MG63 (cell line): ENCODE measurements around the gene DDX39B. TPM values are rescaled to one million over a fixed set of nuclear protein-coding genes. Genes with fewer than 3 reads are reported as not detected.
"Not testable (repeated sequence)": the region's sequence is repeated elsewhere in the genome, so short reads cannot be mapped to it uniquely, and the experiment has no call there.

ENCODE experiments used
- DNase-seq: peaks from one replicate; pipeline ENCODE4 v3.0.0-alpha.2; 2020
- H3K27me3 ChIP-seq: fragments of 250-450 bp; sonication (Bioruptor Pico); 2 replicates; pipeline ENCODE4 v1.5.1; 2020; ENCODE audit warnings: mild to moderate bottlenecking, moderate library complexity
- H3K36me3 ChIP-seq: fragments of 250-450 bp; sonication (Bioruptor Pico); 2 replicates; pipeline ENCODE4 v1.5.1; 2020; ENCODE audit warnings: mild to moderate bottlenecking, moderate library complexity
- H3K4me3 ChIP-seq: fragments of 250-450 bp; sonication (Bioruptor Pico); 2 replicates; pipeline ENCODE4 v1.5.1; 2020; ENCODE audit warnings: mild to moderate bottlenecking, moderate library complexity
- H3K9me3 ChIP-seq: fragments of 250-450 bp; sonication (Bioruptor Pico); 2 replicates; pipeline ENCODE4 v1.5.1; 2020; ENCODE audit warnings: mild to moderate bottlenecking, moderate library complexity
- total RNA-seq: library from RNA; depleted of rRNA; stranded (reverse); fragments of >200 nt; shearing (Covaris generic); gene quantifications from 2 replicates; pipeline ENCODE4 v1.2.3, GENCODE V29; 2014; ENCODE audit warnings: low replicate concordance

The DDX39B gene
- total RNA-seq, 1 experiment from 2014 or later, result 536 TPM

DNA sequence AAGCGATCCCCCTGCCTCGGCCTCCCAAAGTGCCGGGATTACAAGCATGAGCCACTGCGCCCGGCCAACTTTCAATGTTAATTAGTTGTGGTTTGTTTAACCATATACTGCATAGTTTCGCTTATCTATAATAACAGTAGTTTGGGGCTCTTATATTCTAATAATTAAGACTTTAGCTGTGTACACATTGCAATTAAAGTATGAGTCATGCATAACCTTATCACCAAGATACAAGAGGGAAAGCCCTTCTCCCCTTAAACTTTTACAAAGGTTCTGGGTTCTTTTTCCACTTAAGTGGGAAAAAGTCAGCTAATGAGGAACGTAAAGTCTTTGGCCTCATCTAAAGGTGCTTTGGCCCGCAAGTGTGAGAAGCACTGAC, 16.3 kb downstream of the DDX39B start:
- Histone ChIP-seq H3K4me3 (no peak overlapping the region), H3K36me3 (peaks cover 1% of the 10 kb centered on the region; the same call in 1 of the 2 replicates), H3K9me3 (no peaks in the 10 kb centered on the region), H3K27me3 (no peaks in the 10 kb centered on the region)
- no peak for DNase-seq

DNA sequence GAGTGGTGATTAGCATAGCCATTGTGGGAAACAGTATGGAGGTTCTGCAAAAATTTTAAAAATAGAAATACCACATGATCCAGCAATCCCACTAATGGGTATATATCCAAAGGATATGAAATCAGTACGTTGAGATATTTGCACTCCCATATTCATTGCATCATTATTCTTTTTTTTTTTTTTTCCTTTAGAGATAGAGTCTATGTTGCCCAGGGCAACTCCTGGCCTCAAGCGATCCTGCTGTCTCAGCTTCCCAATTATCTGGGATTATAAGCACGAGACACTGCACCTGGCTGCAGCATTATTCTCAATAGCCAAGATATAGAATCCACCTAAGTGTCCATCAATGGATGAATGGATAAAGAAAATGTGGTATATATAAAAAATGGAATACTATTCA, 20.0 kb downstream of the DDX39B start:
- Histone ChIP-seq H3K4me3 (no peak overlapping the region), H3K9me3 (no peaks in the 10 kb centered on the region), H3K27me3 (no peaks in the 10 kb centered on the region), H3K36me3 (no peaks in the 10 kb centered on the region)
- no peak for DNase-seq

DNA sequence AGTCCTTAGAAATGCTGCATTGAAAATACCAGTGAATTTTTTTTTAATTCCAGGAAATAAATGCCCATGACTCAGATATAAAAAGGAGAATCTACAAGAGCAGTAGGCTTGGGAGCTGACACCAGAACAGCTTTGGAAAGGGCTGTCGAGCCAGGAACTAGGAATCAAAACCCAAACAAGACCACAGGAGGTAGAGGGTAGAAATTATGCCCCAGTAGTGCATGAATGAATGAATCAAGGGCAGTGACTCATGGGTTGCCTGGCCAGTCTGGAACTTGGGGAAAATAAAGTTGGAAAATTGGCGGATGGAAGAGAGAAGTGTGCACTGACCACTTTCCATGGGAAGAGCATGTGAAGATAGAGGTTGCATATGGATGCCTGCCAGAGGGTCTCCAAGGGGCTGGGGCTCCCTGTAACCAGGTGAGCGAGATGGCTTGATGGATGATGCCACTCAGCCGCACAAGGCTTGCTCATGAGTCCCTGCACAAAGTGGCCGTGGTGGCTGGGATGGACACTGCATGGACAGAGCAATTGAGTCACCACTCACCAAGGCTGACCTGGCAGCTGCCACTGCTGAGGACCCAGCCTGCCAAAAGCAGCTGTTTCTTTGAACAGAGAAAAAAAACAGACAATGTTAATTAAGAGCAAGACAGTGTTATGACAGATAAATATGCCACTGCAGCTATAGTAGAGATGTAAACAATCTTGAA, 28.2 kb downstream of the DDX39B start:
- H3K36me3 ChIP-seq, result peaks cover 19% of the 10 kb centered on the region
- no peaks in the 10 kb centered on the region for H3K27me3 ChIP-seq
- DNase-seq, result peak; percentile 65
- no peak overlapping the region for H3K4me3 ChIP-seq
- H3K9me3 ChIP-seq, result no peaks in the 10 kb centered on the region

DNA sequence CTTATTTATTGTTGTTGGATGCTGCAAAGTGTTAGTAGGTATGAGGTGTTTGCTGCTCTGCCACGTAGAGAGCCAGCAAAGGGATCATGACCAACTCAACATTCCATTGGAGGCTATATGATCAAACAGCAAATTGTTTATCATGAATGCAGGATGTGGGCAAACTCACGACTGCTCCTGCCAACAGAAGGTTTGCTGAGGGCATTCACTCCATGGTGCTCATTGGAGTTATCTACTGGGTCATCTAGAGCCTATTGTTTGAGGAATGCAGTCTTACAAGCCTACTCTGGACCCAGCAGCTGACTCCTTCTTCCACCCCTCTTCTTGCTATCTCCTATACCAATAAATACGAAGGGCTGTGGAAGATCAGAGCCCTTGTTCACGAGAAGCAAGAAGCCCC, 31.8 kb downstream of the DDX39B start:
- H3K9me3 ChIP-seq, result no peaks in the 10 kb centered on the region
- H3K27me3 ChIP-seq, result no peaks in the 10 kb centered on the region
- H3K4me3 ChIP-seq, result no peak overlapping the region
- peaks cover 21% of the 10 kb centered on the region for H3K36me3 ChIP-seq
- DNase-seq, result peak; percentile 80

DNA sequence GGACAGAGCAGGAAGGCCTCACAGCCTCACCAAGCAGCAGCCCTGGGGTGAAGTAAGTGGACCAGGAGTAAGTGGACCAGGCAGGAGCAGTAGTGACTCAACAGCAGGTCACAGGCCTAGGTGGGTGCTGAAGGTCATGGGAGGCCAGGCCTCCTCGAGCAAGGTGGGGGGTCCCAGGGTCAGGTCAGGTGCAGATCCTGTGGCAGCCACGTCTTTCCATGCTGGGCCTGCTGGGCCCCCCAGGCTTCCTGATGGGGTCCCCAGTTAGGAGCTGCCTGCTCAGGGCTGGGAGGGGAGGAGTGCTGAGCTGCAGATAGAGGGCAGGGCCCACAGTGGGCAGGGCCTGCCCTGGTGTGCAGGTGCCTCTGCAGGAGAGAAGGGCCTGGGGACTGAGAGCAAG, 32.8 kb downstream of the DDX39B start:
- H3K27me3 ChIP-seq, DNase-seq, H3K9me3 ChIP-seq, H3K4me3 ChIP-seq: not testable (repeated sequence)
- peaks cover 21% of the 10 kb centered on the region for H3K36me3 ChIP-seq

DNA sequence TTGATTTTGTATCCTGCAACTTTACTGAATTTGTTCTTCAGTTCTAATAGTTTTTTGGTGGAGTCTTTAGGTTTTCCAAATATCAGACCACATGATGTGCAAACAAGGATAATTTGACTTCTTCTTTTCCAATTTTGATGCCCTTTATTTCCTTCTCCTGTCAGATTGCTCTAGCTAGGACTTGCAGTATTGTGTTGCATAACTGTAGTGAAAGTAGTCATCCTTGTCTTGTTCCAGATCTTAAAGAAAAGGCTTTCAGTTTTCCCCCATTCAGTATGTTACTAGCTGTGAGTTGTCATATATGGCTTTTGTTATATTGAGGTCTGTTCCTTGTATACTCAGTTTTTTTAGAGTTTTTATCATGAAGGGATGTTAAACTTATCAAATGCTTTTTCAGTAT, 39.2 kb downstream of the DDX39B start:
- Histone ChIP-seq H3K36me3 (peaks cover 2% of the 10 kb centered on the region; the same call in 1 of the 2 replicates), H3K9me3 (no peaks in the 10 kb centered on the region), H3K27me3 (no peaks in the 10 kb centered on the region), H3K4me3 (no peak overlapping the region)
- no peak for DNase-seq

DNA sequence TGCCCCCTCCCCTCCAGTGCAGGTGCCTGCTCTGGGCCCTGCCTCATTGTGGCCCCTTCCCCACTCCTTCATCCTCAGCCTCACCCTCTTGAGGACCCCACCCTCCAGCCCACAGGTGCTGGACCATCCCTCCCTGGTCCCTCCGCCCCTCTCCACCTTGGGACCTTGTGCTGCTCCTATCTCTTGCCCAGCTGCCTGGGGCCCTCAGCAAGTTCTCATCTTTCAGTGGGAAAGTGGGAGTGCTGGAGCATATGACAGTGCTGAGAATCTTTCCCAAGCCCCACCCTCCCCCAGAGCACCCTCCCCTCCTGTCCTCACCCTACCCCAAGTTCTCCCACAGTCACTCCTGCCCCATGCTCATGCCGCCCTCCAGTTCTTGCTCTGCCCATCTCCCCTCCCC, 42.2 kb downstream of the DDX39B start:
- DNase-seq, H3K27me3 ChIP-seq, H3K36me3 ChIP-seq, H3K9me3 ChIP-seq, H3K4me3 ChIP-seq: not testable (repeated sequence)

DNA sequence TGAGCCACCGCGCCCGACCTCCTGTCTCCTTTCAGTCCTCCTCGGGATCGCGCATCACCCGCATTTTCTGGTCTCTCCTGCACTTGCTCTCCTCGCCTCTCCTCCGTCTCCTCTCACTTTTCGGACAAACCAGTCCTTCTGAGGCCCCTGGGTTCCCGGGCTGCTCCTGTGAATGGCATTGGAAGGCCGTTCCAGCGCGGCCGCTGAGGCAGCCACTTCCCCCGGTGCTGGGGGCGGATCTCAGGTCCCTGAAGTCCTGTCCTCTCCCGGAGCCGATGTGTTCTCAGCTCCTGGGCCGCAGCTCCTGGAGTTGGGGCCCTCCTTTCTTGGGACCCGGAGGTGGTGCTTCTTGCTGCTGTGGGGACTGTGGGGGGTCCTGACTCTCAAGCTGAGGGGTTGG, 43.1 kb downstream of the DDX39B start:
- Histone ChIP-seq H3K36me3 (no peaks in the 10 kb centered on the region; the same call in 1 of the 2 replicates), H3K27me3 (no peaks in the 10 kb centered on the region), H3K4me3 (no peak overlapping the region), H3K9me3 (no peaks in the 10 kb centered on the region)
- no peak for DNase-seq

DNA sequence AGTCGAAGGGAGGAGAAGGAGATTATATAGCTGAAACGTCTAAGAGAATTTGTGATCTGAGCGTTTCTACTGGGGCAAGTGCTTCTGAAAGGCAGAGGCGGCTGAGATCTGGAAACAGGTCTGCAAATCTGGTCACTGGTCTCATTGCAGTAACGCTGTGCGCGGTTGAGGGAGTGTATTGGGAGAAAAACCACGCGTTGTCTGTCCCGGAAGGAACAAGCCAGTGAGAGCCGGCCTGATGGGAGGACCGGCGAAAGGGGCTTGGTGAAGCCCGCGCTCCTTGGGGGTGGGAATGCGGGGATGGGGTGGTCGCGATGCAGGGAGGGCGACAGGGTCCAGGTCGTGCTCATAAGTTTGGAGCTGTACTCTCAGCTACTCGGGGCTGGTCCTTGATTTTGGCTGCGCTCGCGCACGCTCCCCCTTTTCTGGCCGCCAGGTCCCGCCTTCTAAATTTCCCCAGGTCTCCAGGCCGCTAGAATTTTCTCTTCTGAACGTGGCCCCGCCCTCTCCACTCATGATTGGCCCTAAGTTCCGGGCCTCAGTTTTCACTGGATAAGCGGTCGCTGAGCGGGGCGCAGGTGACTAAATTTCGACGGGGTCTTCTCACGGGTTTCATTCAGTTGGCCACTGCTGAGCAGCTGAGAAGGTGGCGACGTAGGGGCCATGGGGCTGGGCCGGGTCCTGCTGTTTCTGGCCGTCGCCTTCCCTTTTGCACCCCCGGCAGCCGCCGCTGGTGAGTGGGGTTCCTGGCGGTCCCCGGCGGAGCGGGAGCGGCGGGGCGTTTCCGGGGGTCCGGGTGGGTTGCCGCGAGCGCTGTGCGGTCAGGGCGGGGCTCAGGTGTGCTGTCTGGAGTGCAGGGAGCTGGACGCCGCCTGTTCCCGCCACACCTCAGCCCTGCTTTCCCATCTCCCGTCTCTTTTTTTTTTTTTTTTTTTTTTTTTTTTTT, 44.0 kb downstream of the DDX39B start, which contains the start of gene MICB:
MICB (plus strand) TSS at position 615 of the 946 bp plus-strand sequence; CDS start at position 664, 49 bp downstream.
- peak; percentile 73 for DNase-seq
- Histone ChIP-seq H3K9me3 (no peaks in the 10 kb centered on the region), H3K4me3 (peak within 1 kb of the TSS; percentile 48), H3K27me3 (no peaks in the 10 kb centered on the region), H3K36me3 (no peaks in the 10 kb centered on the region; the same call in 1 of the 2 replicates)

DNA sequence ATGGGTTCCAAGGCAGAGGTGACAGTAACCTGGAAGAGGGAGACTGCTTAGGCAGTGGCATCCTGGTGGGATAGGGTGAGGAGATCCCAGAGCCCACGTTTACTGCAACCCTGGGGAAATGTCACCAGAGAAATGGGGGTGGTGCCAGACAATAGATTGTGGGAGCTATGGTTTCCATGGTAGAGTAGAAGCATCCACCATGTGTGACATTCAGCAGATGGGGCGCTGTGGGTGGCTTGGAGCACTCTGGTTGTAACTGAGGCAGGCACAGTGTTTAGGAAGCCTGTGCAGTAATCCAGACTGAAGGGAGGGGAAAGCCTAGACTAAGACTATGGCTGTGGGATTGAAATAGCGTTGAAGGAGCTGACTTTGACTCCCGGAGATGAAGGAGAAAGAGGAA, 45.0 kb downstream of the DDX39B start:
- DNase-seq, H3K9me3 ChIP-seq, H3K4me3 ChIP-seq, H3K36me3 ChIP-seq, H3K27me3 ChIP-seq: not testable (repeated sequence)

DNA sequence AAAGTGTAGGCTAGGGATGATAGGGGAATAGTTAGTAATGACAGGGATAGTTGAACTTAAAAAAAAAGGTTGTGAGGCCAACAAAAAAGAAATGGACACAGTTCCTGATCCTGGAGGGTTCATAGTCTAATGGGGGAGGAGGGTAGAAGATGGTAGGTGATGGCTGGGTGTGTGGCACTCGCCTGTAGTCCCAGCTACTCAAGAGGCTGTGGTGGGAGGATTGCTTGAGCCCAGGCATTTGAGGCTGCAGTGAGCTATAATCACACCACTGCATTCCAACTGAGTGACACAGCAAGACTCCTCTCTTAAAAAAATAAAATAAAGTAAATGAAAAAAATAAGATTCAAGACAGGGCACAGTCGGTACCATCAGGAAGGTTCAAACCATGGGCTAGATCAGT, 46.2 kb downstream of the DDX39B start:
- H3K9me3 ChIP-seq, result no peaks in the 10 kb centered on the region
- H3K36me3 ChIP-seq, result no peaks in the 10 kb centered on the region
- DNase-seq, result peak; percentile 56
- H3K4me3 ChIP-seq, result peak overlapping the region; percentile 62
- no peaks in the 10 kb centered on the region for H3K27me3 ChIP-seq

DNA sequence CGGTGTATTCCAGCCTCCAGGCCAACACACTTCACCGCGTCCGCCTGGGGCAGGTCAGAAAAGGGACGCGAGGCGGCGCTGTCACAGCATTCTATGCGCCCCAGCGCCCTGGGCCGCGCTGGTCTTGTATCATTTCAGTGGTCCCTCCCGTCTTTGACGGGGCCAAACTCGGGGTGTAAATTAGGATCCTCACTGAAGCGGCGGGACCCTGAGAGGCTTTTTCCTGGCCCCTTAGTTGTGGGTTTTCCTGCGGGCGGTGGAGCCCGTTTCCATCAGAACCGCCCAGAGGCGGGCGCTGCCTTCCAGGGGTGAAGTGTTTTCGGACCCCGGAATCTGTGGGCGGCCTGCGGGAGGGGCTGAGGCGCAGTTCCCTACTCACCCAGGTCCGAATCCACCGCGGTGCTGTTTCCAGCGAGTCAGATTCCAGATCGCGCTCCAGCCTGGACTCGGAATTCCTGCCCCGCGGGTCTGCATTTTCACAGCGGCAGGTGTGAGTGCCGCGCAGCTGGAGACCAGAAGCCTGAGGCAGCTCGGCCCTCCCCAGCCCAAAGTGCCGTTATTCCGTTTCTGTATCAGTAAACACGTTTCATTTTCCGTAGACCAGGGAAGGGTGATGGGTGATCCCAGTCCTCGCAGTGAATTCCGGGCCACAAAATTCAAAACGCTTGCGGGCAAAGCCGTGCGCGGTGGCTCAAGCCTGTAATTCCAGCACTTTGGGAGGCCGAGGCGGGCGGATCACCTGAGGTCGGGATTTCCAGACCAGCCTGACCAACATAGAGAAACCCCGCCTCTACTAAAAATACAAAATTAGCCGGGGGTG, 47.7 kb downstream of the DDX39B start:
- Histone ChIP-seq H3K36me3 (no peaks in the 10 kb centered on the region), H3K4me3 (peak overlapping the region; percentile 62), H3K27me3 (no peaks in the 10 kb centered on the region), H3K9me3 (no peaks in the 10 kb centered on the region)
- peak; percentile 72 for DNase-seq

DNA sequence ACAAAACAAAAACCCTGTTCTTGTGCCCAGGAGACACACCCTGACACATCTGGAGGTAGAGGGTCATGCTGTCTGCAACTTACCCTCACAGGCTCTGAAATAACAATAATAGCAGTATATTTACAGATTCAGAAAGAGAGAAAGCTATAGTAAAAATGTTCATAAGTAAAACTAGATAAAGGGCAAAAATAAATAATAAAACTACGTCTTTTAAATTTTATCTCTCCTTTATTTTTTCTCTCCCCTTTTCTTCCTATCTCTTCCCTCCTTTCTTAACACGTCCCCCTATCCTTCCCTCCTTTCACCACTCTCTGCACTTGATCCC, 48.3 kb downstream of the DDX39B start:
- DNase-seq, H3K36me3 ChIP-seq, H3K9me3 ChIP-seq, H3K27me3 ChIP-seq: not testable (repeated sequence)
- H3K4me3 ChIP-seq, result peak overlapping the region; percentile 62

DNA sequence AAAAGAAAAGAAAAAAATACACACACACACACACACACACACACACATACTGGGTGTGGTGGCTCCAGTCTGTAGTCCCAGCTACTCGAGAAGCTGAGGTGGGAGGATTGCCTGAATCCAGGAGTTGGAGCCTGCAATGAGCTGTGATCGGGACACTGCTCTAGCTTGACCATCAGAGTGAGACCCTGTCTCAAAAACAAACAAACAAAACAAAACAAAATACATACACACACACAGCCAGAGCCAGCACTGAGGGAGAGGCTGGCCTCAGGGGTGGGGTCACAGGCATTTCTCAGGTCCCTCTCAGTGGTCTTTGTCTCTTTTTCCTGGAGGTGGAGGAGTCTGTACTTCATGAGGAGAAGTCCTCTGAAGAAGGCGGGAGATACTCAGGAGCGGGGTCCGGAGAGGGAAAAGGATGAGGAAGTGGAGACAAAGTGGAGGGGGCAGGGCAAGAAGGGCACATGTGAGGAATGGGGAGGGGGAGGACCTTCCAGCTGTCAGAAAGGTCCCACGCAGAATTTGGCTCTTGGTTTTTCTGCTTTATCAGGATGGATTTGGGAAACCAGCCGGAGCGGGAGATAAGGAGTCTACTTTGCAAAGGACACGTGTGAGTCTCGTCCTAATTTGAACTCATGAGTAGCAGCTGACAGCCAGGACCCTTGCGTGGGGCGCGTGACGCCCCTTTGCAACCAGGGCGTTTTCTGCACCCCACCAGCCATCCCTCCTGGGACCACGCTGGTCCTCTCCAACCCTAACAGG, 51.5 kb downstream of the DDX39B start:
- no peak for DNase-seq
- H3K9me3 ChIP-seq, result no peaks in the 10 kb centered on the region
- no peaks in the 10 kb centered on the region for H3K27me3 ChIP-seq
- H3K36me3 ChIP-seq, result no peaks in the 10 kb centered on the region
- H3K4me3 ChIP-seq, result no peak overlapping the region

DNA sequence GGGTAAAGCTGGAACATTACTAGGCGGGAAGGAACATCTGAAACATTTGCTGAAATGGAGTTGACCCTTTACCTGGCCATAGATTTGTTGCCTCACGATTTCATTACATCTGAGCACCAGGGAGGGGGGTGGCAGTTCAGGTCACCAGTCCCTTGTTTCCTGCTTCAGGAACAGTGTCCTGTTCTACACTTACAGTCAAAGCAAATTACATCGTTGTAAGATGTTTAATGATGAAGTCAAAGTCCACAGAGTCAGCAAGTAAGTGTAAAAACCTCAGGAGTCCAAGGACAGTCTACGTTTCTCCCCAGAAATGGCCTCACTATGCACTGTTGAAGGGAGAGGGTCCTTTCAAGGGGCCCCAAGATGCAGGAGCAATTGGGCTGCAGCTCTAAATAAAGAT, 52.7 kb downstream of the DDX39B start:
- Histone ChIP-seq H3K4me3 (no peak overlapping the region), H3K36me3 (no peaks in the 10 kb centered on the region), H3K27me3 (no peaks in the 10 kb centered on the region), H3K9me3 (no peaks in the 10 kb centered on the region)
- no peak for DNase-seq

DNA sequence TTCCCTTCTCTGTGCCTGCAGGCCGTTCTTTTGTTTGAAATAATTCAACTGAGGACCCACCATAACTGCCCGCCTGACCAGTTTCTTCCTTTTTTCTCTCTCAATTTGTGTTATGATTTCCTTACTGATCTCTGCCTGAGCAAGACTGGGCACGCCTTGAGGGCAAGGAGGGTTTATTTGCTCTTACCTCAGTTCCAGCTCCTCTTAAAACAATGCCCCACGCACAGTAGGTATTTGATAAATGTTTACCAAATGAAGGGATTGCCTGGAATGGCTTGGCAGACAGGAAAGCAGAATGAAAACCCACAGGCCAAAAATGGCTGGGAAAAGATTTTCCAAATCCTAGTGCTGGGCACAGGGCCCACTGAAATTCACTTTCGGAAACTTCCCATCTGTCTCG, 54.1 kb downstream of the DDX39B start:
- not testable (repeated sequence) for H3K36me3 ChIP-seq, DNase-seq, H3K4me3 ChIP-seq, H3K27me3 ChIP-seq, H3K9me3 ChIP-seq
